ENCODE measurements around the gene S100A12. TPM values are rescaled to one million over a fixed set of nuclear protein-coding genes. Genes with fewer than 3 reads are reported as not detected.

Gene S100A12
- total and polyA plus RNA-seq, 9 of the 15 experiments (the other 6 are each of a cell fraction or from before 2014, with no cell fraction given), result not detected

DNA sequence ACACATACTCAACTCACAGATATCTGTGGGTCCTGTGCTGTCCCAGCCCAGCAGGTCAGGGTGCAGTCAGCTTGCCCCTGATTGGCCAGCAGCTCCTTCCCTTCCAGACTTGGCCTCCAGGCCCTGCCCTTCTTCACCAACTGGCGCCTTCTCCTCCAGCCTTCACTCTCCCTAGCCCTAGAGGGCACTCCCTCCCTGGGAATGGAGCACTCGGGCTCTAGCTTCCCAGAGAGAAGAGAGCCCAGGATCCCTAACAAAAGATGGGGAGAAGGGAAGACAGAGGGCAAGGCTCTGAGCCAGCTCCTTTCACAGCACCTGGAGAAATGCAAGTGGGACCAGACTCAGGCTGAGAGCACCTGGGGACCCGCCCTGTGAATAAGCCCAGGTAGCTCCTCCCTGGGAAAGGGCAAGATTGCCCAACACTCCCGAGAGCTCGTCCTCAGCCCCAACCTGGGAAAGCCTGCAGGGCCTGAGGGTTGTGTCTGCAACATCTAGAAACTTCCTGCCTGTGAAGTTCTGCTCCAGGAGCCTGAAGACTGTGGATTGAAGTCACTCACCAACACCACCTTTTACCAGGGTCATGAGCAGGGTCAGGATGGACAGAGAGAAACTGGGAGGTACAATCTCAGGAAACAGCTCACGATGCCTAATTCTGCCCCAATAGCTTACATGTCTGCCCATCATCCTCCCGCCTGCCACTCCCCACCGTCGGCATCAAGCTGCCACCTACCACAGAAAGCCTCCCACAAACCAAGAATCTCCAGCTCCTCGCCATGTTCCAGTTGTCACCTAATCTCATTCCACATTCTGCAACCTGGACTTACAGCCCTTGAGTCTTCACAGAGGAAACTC is 26.7 kb downstream of the S100A12 start, which contains the start of gene PGLYRP4:
TSS of gene PGLYRP4 (minus strand) at position 331 of the 852 bp plus-strand sequence. CDS start 909 bp downstream, outside the sequence.
- no peak within 1 kb of the TSS for H2AFZ ChIP-seq (ENCODE audit: low read depth, low read length)
- H3K79me2 ChIP-seq (ENCODE audit: control insufficient read depth, insufficient read depth, low read length), result no peaks in the 10 kb centered on the region
- TF ChIP-seq RB1 (IDR thresholded peaks at IDR 0.05; ENCODE audit: low read depth) (no peak), CEBPB (tag; IDR thresholded peaks at IDR 0.05) (0 out of 2 replicates have a peak, but pooled peaks have one; percentile 39)
- ChIA-PET CTCF (ENCODE audit: low intra/inter-chr PET ratio) (interaction anchor here (0.6 kb wide), 1 partner anchor 149 kb away, joined by 5 read pairs; no protein-coding TSS in a partner anchor), POLR2A (interaction anchor here (0.6 to 0.9 kb wide), 7 partner anchors 12 to 301 kb away, joined by 3 to 4 read pairs (median 3); no protein-coding TSS in a partner anchor)
- no peak within 1 kb of the TSS for H3K4me3 ChIP-seq
- H3K9me1 ChIP-seq (ENCODE audit: control insufficient read depth, insufficient read depth, low read length), result no peaks in the 10 kb centered on the region
- no peak within 1 kb of the TSS for H3K9ac ChIP-seq (ENCODE audit: insufficient read depth in 1 of 2, low read depth in 2 of 2, low read length in 2 of 2)
- no peak within 1 kb of the TSS for H3K27ac ChIP-seq (ENCODE audit: extremely low read depth, low read depth, low read length)
- H3K9me3 ChIP-seq (replicated peaks; ENCODE audit: control insufficient read depth, insufficient read depth, low read depth, low read length), result no peaks in the 10 kb centered on the region
- H3K27me3 ChIP-seq (ENCODE audit: control insufficient read depth in 2 of 2, insufficient read depth in 2 of 2, low read length in 2 of 2), result peaks cover 3 to 15% of the 10 kb centered on the region in 2 experiments; a peak in 3 of 5 replicates
- WGBS (ENCODE audit: insufficient coverage, low coverage, missing lambda C conversion rate), result 11% methylated on average over 9 of the region's 10 CpGs
- BruUV-seq (replicated peaks), result no TSS peak
- ATAC-seq, result no peak
- no peak for FAIRE-seq
- in situ Hi-C loops (cut with MboI), result no loop called here
- no peaks in the 10 kb centered on the region for H3K36me3 ChIP-seq (ENCODE audit: control insufficient read depth, insufficient read depth, low read length)
- H3K4me1 ChIP-seq (replicated peaks in 1 of 2; ENCODE audit: control insufficient read depth in 2 of 2, insufficient read depth in 2 of 2, low read length in 2 of 2), result peaks cover 15 to 17% of the 10 kb centered on the region in 2 experiments
- peaks cover 10% of the 10 kb centered on the region for H4K20me1 ChIP-seq (replicated peaks; ENCODE audit: control insufficient read depth, insufficient read depth, low read length)
- intact Hi-C loops (cut with micrococcal nuclease), result no loop called here
- DNase-seq (ENCODE audit: extremely low read depth in 1 of 4, low spot score in 3 of 4), result no peak
- H3K4me2 ChIP-seq (ENCODE audit: insufficient read depth, low read length), result no peak within 1 kb of the TSS

DNA sequence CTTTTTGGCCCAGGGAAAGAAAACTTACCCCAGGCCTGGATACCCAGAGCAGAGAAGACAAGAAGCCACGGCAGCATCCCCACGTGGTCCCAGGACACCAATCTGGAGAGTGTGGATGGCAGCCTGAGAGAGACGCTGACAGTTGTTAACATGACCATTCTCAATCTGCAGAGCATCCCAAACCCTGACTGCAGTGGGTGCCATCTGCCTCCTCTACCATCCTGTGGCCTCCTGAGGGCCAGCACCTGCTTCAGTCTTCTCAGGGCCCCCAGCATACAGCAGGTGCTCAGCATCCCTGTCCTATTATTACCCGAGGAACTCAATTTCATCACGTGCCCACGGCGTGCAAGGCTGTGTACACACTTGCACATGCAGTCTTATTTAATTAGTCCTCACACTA is 27.6 kb downstream of the S100A12 start:
- DNase-seq (ENCODE audit: extremely low read depth in 1 of 4, low spot score in 3 of 4) (no peak), FAIRE-seq (no peak), ATAC-seq (no peak)
- Histone ChIP-seq H3K9me3 (replicated peaks; ENCODE audit: control insufficient read depth, insufficient read depth, low read depth, low read length) (no peaks in the 10 kb centered on the region), H3K36me3 (ENCODE audit: control insufficient read depth, insufficient read depth, low read length) (no peaks in the 10 kb centered on the region), H3K4me3 (no peak overlapping the region), H4K20me1 (replicated peaks; ENCODE audit: control insufficient read depth, insufficient read depth, low read length) (peaks cover 14% of the 10 kb centered on the region), H3K4me2 (ENCODE audit: insufficient read depth, low read length) (no peak overlapping the region), H3K9ac (ENCODE audit: insufficient read depth in 1 of 2, low read depth in 2 of 2, low read length in 2 of 2) (no peak overlapping the region), H3K9me1 (ENCODE audit: control insufficient read depth, insufficient read depth, low read length) (no peaks in the 10 kb centered on the region), H2AFZ (ENCODE audit: low read depth, low read length) (no peak overlapping the region), H3K27me3 (ENCODE audit: control insufficient read depth in 2 of 2, insufficient read depth in 2 of 2, low read length in 2 of 2) (peaks cover 3 to 15% of the 10 kb centered on the region in 2 experiments; a peak in 3 of 5 replicates), H3K4me1 (replicated peaks in 1 of 2; ENCODE audit: control insufficient read depth in 2 of 2, insufficient read depth in 2 of 2, low read length in 2 of 2) (peaks cover 22 to 24% of the 10 kb centered on the region in 2 experiments), H3K27ac (ENCODE audit: extremely low read depth, low read depth, low read length) (no peak overlapping the region), H3K79me2 (ENCODE audit: control insufficient read depth, insufficient read depth, low read length) (no peaks in the 10 kb centered on the region)
- intact Hi-C loops (cut with micrococcal nuclease) (no loop called here), in situ Hi-C loops (cut with MboI) (no loop called here)
- ChIA-PET POLR2A (interaction anchor here (0.6 kb wide), 2 partner anchors 290 to 302 kb away, joined by 3 to 4 read pairs; no protein-coding TSS in a partner anchor), CTCF (ENCODE audit: low intra/inter-chr PET ratio) (no interaction called here)
- BruUV-seq (replicated peaks), result no TSS peak
- 12% methylated on average over 7 of the region's 7 CpGs for whole genome bisulfite sequencing (ENCODE audit: insufficient coverage, low coverage, missing lambda C conversion rate)
- TF ChIP-seq, protein P1, sequence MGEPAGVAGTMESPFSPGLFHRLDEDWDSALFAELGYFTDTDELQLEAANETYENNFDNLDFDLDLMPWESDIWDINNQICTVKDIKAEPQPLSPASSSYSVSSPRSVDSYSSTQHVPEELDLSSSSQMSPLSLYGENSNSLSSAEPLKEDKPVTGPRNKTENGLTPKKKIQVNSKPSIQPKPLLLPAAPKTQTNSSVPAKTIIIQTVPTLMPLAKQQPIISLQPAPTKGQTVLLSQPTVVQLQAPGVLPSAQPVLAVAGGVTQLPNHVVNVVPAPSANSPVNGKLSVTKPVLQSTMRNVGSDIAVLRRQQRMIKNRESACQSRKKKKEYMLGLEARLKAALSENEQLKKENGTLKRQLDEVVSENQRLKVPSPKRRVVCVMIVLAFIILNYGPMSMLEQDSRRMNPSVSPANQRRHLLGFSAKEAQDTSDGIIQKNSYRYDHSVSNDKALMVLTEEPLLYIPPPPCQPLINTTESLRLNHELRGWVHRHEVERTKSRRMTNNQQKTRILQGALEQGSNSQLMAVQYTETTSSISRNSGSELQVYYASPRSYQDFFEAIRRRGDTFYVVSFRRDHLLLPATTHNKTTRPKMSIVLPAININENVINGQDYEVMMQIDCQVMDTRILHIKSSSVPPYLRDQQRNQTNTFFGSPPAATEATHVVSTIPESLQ (CRISPR knock-in tag; IDR thresholded peaks at IDR 0.05), result no peak
- TF ChIP-seq, protein P2, sequence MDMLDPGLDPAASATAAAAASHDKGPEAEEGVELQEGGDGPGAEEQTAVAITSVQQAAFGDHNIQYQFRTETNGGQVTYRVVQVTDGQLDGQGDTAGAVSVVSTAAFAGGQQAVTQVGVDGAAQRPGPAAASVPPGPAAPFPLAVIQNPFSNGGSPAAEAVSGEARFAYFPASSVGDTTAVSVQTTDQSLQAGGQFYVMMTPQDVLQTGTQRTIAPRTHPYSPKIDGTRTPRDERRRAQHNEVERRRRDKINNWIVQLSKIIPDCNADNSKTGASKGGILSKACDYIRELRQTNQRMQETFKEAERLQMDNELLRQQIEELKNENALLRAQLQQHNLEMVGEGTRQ (CRISPR knock-in tag; IDR thresholded peaks at IDR 0.05), result 0 out of 2 replicates have a peak, but pooled peaks have one; percentile 1
